Neutrophil (primary cell): ENCODE results near the gene MOB3A.
"Not testable (repeated sequence)": the region's sequence is repeated elsewhere in the genome, so short reads cannot be mapped to it uniquely, and the experiment has no call there.

Experiments
- H3K27ac ChIP-seq: fragments of 200-600 bp; sonication (generic); 2 replicates; pipeline ENCODE4 v1.5.1; 2016; ENCODE audit warnings: mild to moderate bottlenecking, moderate library complexity
- H3K27me3 ChIP-seq: fragments of 200-600 bp; sonication (generic); 2 replicates; pipeline ENCODE4 v1.6.0; 2016; ENCODE audit warnings: mild to moderate bottlenecking
- H3K36me3 ChIP-seq: fragments of 200-600 bp; sonication (generic); 2 replicates; pipeline ENCODE4 v1.5.1; 2017
- H3K4me1 ChIP-seq, 2 experiments: fragments of 200-600 bp in 1 of 2; sonication (generic) in 1 of 2; 1 replicate in 1 of 2; 2 replicates in 1 of 2; pipeline versions ENCODE4 v1.5.1 to v1.6.1; 2013 to 2016; ENCODE audit warnings: low read depth in 1 of 2, low read length in 1 of 2, mild to moderate bottlenecking in 1 of 2, moderate library complexity in 1 of 2; ENCODE audit not compliant: control insufficient read depth in 1 of 2, insufficient read depth in 1 of 2
- H3K4me3 ChIP-seq, 2 experiments: fragments of 200-600 bp in 1 of 2; sonication (generic) in 1 of 2; 1 replicate in 1 of 2; 2 replicates in 1 of 2; pipeline ENCODE4 v1.5.1; 2013 to 2016; ENCODE audit warnings: low read depth in 1 of 2, low read length in 1 of 2, mild to moderate bottlenecking in 1 of 2, moderate library complexity in 1 of 2
- H3K9me3 ChIP-seq: fragments of 200-600 bp; sonication (generic); 2 replicates; pipeline ENCODE4 v1.5.1; 2016
- CTCF ChIP-seq: fragments of 200-600 bp; sonication (generic); IDR thresholded peaks from 2 replicates; pipeline ENCODE4 v1.5.1; 2016; ENCODE audit warnings: antibody characterized with exemption

Gene MOB3A

GRCh38 chr19:2132191-2132590 is 36.1 kb upstream of the MOB3A start:
- Histone ChIP-seq H3K27ac (no peak overlapping the region), H3K9me3 (no peaks in the 10 kb centered on the region), H3K27me3 (no peaks in the 10 kb centered on the region), H3K4me3 (no peak overlapping the region), H3K4me1 (no peaks in the 10 kb centered on the region), H3K36me3 (peaks cover 82% of the 10 kb centered on the region)
- TF ChIP-seq CTCF, result no peak

GRCh38 chr19:2131012-2131975 is 35.2 kb upstream of the MOB3A start:
- H3K27me3 ChIP-seq, H3K27ac ChIP-seq, H3K4me3 ChIP-seq, H3K9me3 ChIP-seq, H3K4me1 ChIP-seq: not testable (repeated sequence)
- H3K36me3 ChIP-seq, result peaks cover 82% of the 10 kb centered on the region

- no peaks in the 10 kb centered on the region for H3K9me3 ChIP-seq
- H3K36me3 ChIP-seq, result peaks cover 82% of the 10 kb centered on the region
- no peaks in the 10 kb centered on the region for H3K27me3 ChIP-seq
- no peak overlapping the region for H3K27ac ChIP-seq
- H3K4me3 ChIP-seq, result no peak overlapping the region
- no peak for TF ChIP-seq CTCF
- no peaks in the 10 kb centered on the region for H3K4me1 ChIP-seq
Observed at GRCh38 chr19:2129892-2130770, 34.0 kb upstream of the MOB3A start.

- no peak overlapping the region for H3K4me3 ChIP-seq
- H3K4me1 ChIP-seq, result no peaks in the 10 kb centered on the region
- peaks cover 81% of the 10 kb centered on the region for H3K36me3 ChIP-seq
- TF ChIP-seq CTCF, result no peak
- no peak overlapping the region for H3K27ac ChIP-seq
- no peaks in the 10 kb centered on the region for H3K27me3 ChIP-seq
- no peaks in the 10 kb centered on the region for H3K9me3 ChIP-seq
Observed at GRCh38 chr19:2129486-2129885, 33.4 kb upstream of the MOB3A start.

- H3K9me3 ChIP-seq, result no peaks in the 10 kb centered on the region
- TF ChIP-seq CTCF, result no peak
- no peak overlapping the region for H3K27ac ChIP-seq
- no peaks in the 10 kb centered on the region for H3K4me1 ChIP-seq
- H3K36me3 ChIP-seq, result peaks cover 86% of the 10 kb centered on the region
- no peaks in the 10 kb centered on the region for H3K27me3 ChIP-seq
- no peak overlapping the region for H3K4me3 ChIP-seq
Observed at GRCh38 chr19:2129022-2129421, 32.9 kb upstream of the MOB3A start.

- not testable (repeated sequence) for H3K4me1 ChIP-seq, H3K4me3 ChIP-seq, H3K27me3 ChIP-seq, H3K27ac ChIP-seq, H3K9me3 ChIP-seq
- H3K36me3 ChIP-seq, result peaks cover 92% of the 10 kb centered on the region
Observed at GRCh38 chr19:2128252-2128651, 32.1 kb upstream of the MOB3A start.
